Left cardiac atrium (tissue), 4 donors: ENCODE data around the gene CYGB. TPM values are rescaled to one million over a fixed set of nuclear protein-coding genes. Genes with fewer than 3 reads are reported as not detected.
"Not testable (repeated sequence)": the region's sequence is repeated elsewhere in the genome, so short reads cannot be mapped to it uniquely, and the experiment has no call there.

Experiments used
- ATAC-seq, 2 donors: fragments of 200-7000 bp; cut with Tn5 transposase; one replicate each; pipeline ENCODE4 v1.9.1; 2020; ENCODE audit warnings: mild to moderate bottlenecking in 2 of 2, moderate library complexity in 2 of 2
- DNase-seq: peaks from one replicate; pipeline ENCODE4 v3.0.0-alpha.2; 2020
- intact Hi-C, 2 donors: fragments of 100-400 bp; cut with DNase I; formaldehyde crosslinking; loops; one replicate each; pipeline versions ENCODE4 v1.14.1 to v1.15.1; 2022 to 2023
- total RNA-seq, 2 donors: library from RNA; stranded (reverse); fragmentation: NEBNext Ultra II Directional; extraction: Animal tissue kit (Norgen Biotek cat#: 25700); gene quantifications; one replicate each; pipeline ENCODE4 v1.2.1, GENCODE V29; 2021
- donor health status: DM: no; HTN: yes; CAD: no.
- donor health status: DM: no; HTN: yes; CAD: no; lungs with severe emphysema.
- donor health status: DM: yes; HTN: yes; CAD: no.
- donor health status: Dilated cardiomyopathy.

CYGB gene
- total RNA-seq, 2 donors from 2014 or later, result 45.7 to 70.8 TPM

- DNase-seq (peak; percentile 68), ATAC-seq (peak; percentile 53 to 69)
- intact Hi-C loops, result loop anchor here in 1 of 2 donors (10.0 kb wide), 1 partner anchor 55 kb away; no protein-coding TSS in a partner anchor
Measured at GRCh38 chr17:76569607-76570279, 32.2 kb upstream of the CYGB start.

- intact Hi-C loops, result loop anchor here in 1 of 2 donors (10.0 kb wide), 1 partner anchor 56 kb away; no protein-coding TSS in a partner anchor
- ATAC-seq, result no peak
- no peak for DNase-seq
Measured at GRCh38 chr17:76568811-76569221, 31.3 kb upstream of the CYGB start.

- DNase-seq, result no peak
- no peak for ATAC-seq
- intact Hi-C loops, result loop anchor here in 1 of 2 donors (10.0 kb wide), 1 partner anchor 57 kb away; no protein-coding TSS in a partner anchor
Measured at GRCh38 chr17:76567634-76568432, 30.3 kb upstream of the CYGB start.

GRCh38 chr17:76566988-76567431 is 29.5 kb upstream of the CYGB start:
- DNase-seq, result no peak
- no peak for ATAC-seq
- intact Hi-C loops, result loop anchor here in 1 of 2 donors (10.0 kb wide), 1 partner anchor 58 kb away; no protein-coding TSS in a partner anchor

DNA sequence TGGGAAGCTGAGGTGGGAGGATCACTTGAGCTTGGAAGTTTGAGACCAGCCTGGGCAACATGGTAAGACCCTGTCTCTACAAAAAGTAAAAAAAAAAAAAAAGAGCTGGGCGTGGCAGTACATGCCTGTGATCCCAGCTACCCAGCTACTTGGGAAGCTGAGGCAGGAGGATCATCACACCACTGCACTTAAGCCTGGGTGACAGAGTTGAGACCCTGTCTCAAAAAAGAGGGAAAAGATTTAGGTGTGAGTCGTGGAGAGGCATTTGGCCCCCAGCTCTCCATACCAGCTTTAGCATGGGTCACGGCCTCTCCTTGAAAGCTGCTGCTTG is 29.1 kb upstream of the CYGB start:
- no peak for ATAC-seq
- intact Hi-C loops, result loop anchor here in 1 of 2 donors (10.0 kb wide), 1 partner anchor 58 kb away; no protein-coding TSS in a partner anchor
- no peak for DNase-seq

- intact Hi-C loops, result loop anchor here in 1 of 2 donors (10.0 kb wide), 1 partner anchor 59 kb away; no protein-coding TSS in a partner anchor
- no peak for ATAC-seq
Measured at GRCh38 chr17:76565728-76566612, 28.5 kb upstream of the CYGB start.

GRCh38 chr17:76564991-76565727 is 27.6 kb upstream of the CYGB start:
- intact Hi-C loops, result loop anchor here in 1 of 2 donors (10.0 kb wide), 1 partner anchor 60 kb away; no protein-coding TSS in a partner anchor

More at GRCh38 chr17:76565728-76566612, 28.5 kb upstream of the CYGB start:
- no peak for DNase-seq

DNA sequence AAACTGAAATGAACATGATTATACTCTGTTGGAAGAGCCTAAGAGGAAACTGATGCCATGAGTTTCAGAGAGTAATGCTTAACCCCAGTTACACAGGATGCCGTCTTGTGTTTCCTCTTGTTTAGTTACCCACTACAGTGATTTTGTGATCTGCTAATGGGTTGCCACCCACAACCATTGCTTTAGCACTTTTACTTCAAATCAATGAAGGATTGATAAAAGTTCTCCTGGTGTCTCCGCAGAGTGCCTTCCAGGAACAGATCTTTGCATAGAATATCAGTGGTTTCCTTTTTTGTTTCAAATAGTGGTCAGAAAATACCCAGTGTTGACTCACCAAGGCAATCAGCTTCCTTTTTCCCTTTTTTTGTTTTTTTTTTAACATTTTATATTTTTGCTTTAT is 25.9 kb upstream of the CYGB start:
- intact Hi-C loops, result loop anchor here in 1 of 2 donors (10.0 kb wide), 1 partner anchor 61 kb away; no protein-coding TSS in a partner anchor
- not testable (repeated sequence) for DNase-seq, ATAC-seq

More at GRCh38 chr17:76564991-76565727, 27.6 kb upstream of the CYGB start:
- ATAC-seq, result peak in 1 of 2 donors; percentile 15
- DNase-seq, result not testable (repeated sequence)

GRCh38 chr17:76562734-76563148 is 25.2 kb upstream of the CYGB start:
- peak; percentile 75 to 86 for ATAC-seq
- DNase-seq, result peak; percentile 67
- intact Hi-C loops, result loop anchor here in 1 of 2 donors (10.0 kb wide), 1 partner anchor 62 kb away; no protein-coding TSS in a partner anchor

- ATAC-seq (no peak), DNase-seq (no peak)
- intact Hi-C loops, result loop anchor here in 1 of 2 donors (10.0 kb wide), 1 partner anchor 63 kb away; no protein-coding TSS in a partner anchor
Measured at GRCh38 chr17:76561799-76562268, 24.3 kb upstream of the CYGB start.

DNA sequence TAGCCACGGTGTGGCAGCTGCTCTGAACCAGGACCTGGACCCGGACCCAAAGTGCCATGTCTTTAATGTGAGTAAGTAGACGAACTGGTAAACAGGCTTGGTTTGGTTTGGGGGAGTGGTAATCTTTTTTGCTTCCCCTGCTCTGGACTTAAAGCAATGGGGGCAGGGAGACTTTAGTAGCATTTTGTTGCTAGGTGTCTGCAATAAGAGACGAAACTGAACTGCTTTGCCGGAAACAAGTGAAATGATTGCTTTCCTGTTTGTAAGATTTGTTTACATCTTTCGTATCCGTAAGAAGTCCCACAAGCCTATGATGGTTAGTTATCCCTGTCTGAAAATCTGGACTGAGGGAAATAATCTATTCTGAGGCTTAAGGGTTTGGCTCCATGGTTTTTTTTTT is 23.8 kb upstream of the CYGB start:
- intact Hi-C loops, result loop anchor here in 1 of 2 donors (10.0 kb wide), 1 partner anchor 63 kb away; no protein-coding TSS in a partner anchor
- no peak for DNase-seq
- ATAC-seq, result no peak

- no peak for DNase-seq
- no peak for ATAC-seq
- intact Hi-C loops, result loop anchor here in 1 of 2 donors (10.0 kb wide), 1 partner anchor 64 kb away; no protein-coding TSS in a partner anchor
Measured at GRCh38 chr17:76560877-76561221, 23.3 kb upstream of the CYGB start.

- ATAC-seq, result no peak
- intact Hi-C loops, result loop anchor here in 1 of 2 donors (10.0 kb wide), 1 partner anchor 65 kb away; no protein-coding TSS in a partner anchor
- no peak for DNase-seq
Measured at GRCh38 chr17:76560036-76560876, 22.7 kb upstream of the CYGB start.

GRCh38 chr17:76559460-76559859 is 22.0 kb upstream of the CYGB start:
- intact Hi-C loops, result loop anchor here in 1 of 2 donors (10.0 kb wide), 1 partner anchor 155 kb away; the partner anchor contains the start of gene MXRA7
- not testable (repeated sequence) for ATAC-seq, DNase-seq

DNA sequence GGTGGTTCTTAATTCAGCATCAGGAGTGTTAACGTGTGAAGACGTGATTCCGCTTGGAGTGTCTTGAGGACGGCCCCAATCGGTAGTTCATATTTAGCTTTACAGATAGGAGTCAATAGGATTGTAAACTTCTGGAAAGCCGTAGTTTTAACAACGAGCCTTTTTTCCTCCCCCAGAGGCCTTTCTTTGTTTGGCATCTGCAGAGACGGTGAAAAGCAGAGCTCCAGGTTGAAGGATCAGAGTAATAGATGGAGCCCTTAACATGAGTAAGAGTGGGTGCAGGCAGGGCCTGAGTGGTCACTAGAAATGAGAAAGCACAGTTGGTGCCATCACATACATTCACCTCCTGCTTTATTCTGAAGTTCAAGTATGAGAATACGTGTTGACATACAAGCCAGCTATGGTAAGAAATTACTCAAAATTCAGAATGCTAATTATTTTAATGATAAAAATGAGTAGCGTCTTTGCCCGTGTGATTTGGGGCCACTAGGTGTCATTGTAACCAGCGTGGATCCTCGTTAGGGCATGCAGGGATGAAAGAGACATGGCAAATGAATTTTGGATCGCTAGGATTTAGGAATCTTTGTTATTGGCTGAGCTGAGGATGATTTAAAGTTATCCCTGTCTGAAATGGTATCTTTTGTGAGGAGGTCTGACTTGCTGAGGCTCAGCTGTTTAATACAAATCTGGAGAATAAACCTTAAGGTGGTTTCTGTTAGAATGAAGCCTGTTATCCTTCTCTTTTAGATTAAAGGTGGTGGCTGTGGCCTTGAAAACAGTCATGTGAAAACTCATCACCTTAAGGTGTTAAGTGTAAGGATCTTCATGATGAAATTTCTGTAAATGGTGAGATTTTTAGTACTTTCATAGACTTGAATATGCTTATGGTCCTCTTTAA is 20.9 kb upstream of the CYGB start:
- ATAC-seq (peak; percentile 20 to 24), DNase-seq (no peak)
- intact Hi-C loops, result loop anchor here in 1 of 2 donors (10.0 kb wide), 1 partner anchor 156 kb away; the partner anchor contains the start of gene MXRA7
